ENCODE measurements around the gene VPS41.

VPS41 gene

GRCh38 chr7:38907766-38908165 lies 1.2 kb downstream of the VPS41 start:
- TF ChIP-seq CTCF (conservative IDR thresholded peaks at IDR 0.05; ENCODE audit: low read depth, low read length): no peak
- DNase-seq (ENCODE audit: low read depth): no peak
- peak overlapping the region; percentile 93 for H3K4me3 ChIP-seq (ENCODE audit: low read length)

DNA sequence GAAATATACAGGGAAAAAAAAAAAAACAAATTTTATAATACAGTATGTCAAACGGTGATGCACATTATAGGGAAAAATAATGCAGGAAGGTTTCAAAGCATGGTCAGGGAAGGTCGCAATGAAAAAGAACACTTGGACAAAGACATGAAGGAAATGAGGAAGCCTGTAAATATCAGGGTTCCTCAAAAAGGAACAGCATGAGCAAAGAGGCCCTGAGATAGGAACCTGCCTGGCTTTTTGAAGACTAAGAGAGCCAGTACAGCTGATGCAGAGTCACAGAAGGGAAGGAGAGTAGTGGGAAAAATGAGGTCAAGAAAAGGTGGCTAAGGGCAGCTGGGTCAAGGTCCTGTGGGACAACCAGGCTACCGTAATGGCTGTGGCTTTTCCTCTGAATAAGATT lies 1.9 kb downstream of the VPS41 start:
- TF ChIP-seq CTCF (conservative IDR thresholded peaks at IDR 0.05; ENCODE audit: low read depth, low read length): no peak
- no peak overlapping the region for H3K4me3 ChIP-seq (ENCODE audit: low read length)
- DNase-seq (ENCODE audit: low read depth): no peak

- DNase-seq (ENCODE audit: low read depth): no peak
- no peak for TF ChIP-seq CTCF (conservative IDR thresholded peaks at IDR 0.05; ENCODE audit: low read depth, low read length)
- H3K4me3 ChIP-seq (ENCODE audit: low read length): no peak overlapping the region
These were observed 3.8 kb downstream of the VPS41 start for GRCh38 chr7:38905056-38905759.

- DNase-seq (ENCODE audit: low read depth): no peak
- no peak for TF ChIP-seq CTCF (conservative IDR thresholded peaks at IDR 0.05; ENCODE audit: low read depth, low read length)
- no peak overlapping the region for H3K4me3 ChIP-seq (ENCODE audit: low read length)
These were observed 5.9 kb downstream of the VPS41 start for GRCh38 chr7:38903057-38903456.

GRCh38 chr7:38902449-38902848 lies 6.5 kb downstream of the VPS41 start:
- no peak for DNase-seq (ENCODE audit: low read depth)
- H3K4me3 ChIP-seq (ENCODE audit: low read length): no peak overlapping the region
- no peak for TF ChIP-seq CTCF (conservative IDR thresholded peaks at IDR 0.05; ENCODE audit: low read depth, low read length)

DNA sequence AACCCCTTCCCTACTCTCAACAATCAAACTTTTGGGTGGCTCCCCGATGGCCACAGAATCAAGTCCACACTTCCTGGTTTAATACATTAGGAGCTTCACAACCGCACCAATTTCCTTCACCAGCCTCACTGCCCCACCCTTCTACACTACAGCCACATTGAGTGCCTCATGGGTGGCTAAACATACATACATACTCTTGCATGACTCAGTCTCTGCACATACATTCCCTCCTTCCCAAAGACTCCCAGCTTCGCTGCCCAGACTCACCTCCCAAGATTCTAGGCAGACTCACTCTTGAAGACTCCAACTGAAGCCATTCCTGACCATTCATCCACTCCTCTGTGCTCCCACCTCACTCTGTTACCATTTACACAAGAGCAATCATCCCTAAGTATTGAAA lies 15.9 kb downstream of the VPS41 start:
- TF ChIP-seq CTCF (conservative IDR thresholded peaks at IDR 0.05; ENCODE audit: low read depth, low read length): no peak
- no peak overlapping the region for H3K4me3 ChIP-seq (ENCODE audit: low read length)
- DNase-seq (ENCODE audit: low read depth): no peak

DNA sequence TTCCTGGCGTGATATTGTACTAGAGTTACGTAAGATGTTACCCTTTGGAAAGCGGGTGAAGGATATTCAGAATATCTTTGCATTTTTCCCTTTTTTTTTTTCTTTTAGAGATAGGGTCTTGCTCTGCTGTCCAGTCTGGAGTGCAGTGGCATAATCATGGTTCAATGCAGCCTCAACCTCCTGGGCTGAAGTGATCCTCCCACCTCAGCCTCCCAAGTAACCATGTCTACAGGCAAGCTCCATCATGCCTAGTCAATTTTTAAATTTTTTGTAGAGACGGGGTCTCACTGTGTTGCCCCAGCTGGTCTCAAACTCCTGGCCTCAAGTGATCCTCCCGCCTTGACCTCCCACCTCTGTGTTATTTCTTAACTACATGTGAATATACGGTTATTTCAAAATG lies 18.4 kb downstream of the VPS41 start:
- no peak for DNase-seq (ENCODE audit: low read depth)
- no peak for TF ChIP-seq CTCF (conservative IDR thresholded peaks at IDR 0.05; ENCODE audit: low read depth, low read length)
- H3K4me3 ChIP-seq (ENCODE audit: low read length): no peak overlapping the region
